Panc1 (cell line): ENCODE data around the gene ENKD1.

Experiments
- CTCF ChIP-seq: fragments of 450-650 bp; IDR thresholded peaks from 2 replicates; pipeline ENCODE4 v1.5.1; 2017; ENCODE audit warnings: mild to moderate bottlenecking
- POLR2AphosphoS5 ChIP-seq: IDR thresholded peaks from 2 replicates; pipeline ENCODE4 v1.6.1; 2012; ENCODE audit warnings: mild to moderate bottlenecking, low read depth, low read length, moderate library complexity

GRCh38 chr16:67677712-67678111 is 11.2 kb upstream of the ENKD1 start:
- TF ChIP-seq POLR2AphosphoS5 (no peak), CTCF (no peak)
